GM21576 (cell line): ENCODE data around the gene PRSS3.
"Not testable (repeated sequence)": the region's sequence is repeated elsewhere in the genome, so short reads cannot be mapped to it uniquely, and the experiment has no call there.

Experiments used
- ATAC-seq: cut with Tn5 transposase; IDR thresholded peaks from one replicate; pipeline ENCODE4 v1.9.1; 2021; ENCODE audit warnings: mild to moderate bottlenecking, moderate library complexity; ENCODE audit not compliant: unreplicated experiment

The PRSS3 gene

GRCh38 chr9:33785914-33786313 is 9.4 kb upstream of the PRSS3 start:
- ATAC-seq: no peak

- ATAC-seq: no peak
Observed at GRCh38 chr9:33786681-33787080, 8.7 kb upstream of the PRSS3 start.

- ATAC-seq: no peak
Observed at GRCh38 chr9:33787839-33788238, 7.5 kb upstream of the PRSS3 start.

- not testable (repeated sequence) for ATAC-seq
Observed at GRCh38 chr9:33789429-33789828, 5.9 kb upstream of the PRSS3 start.

GRCh38 chr9:33791117-33791516 is 4.2 kb upstream of the PRSS3 start:
- ATAC-seq: no peak

- not testable (repeated sequence) for ATAC-seq
Observed at GRCh38 chr9:33793496-33793895, 1.9 kb upstream of the PRSS3 start.

- no peak for ATAC-seq
Observed at GRCh38 chr9:33794560-33794959, 801 bp upstream of the PRSS3 start.

- no peak for ATAC-seq
Observed at GRCh38 chr9:33795819-33796218, 458 bp downstream of the PRSS3 start.

GRCh38 chr9:33796679-33797078 is 1.3 kb downstream of the PRSS3 start:
- ATAC-seq: not testable (repeated sequence)

GRCh38 chr9:33797837-33798236 is 2.5 kb downstream of the PRSS3 start:
- ATAC-seq: no peak

- ATAC-seq: no peak
Observed at GRCh38 chr9:33798545-33798944, 3.2 kb downstream of the PRSS3 start.

- no peak for ATAC-seq
Observed at GRCh38 chr9:33799928-33800704, 4.8 kb downstream of the PRSS3 start.

- ATAC-seq: no peak
Observed at GRCh38 chr9:33800886-33801285, 5.5 kb downstream of the PRSS3 start.

GRCh38 chr9:33801943-33802500 is 6.7 kb downstream of the PRSS3 start:
- ATAC-seq: not testable (repeated sequence)

- not testable (repeated sequence) for ATAC-seq
Observed at GRCh38 chr9:33804196-33804595, 8.8 kb downstream of the PRSS3 start.

- not testable (repeated sequence) for ATAC-seq
Observed at GRCh38 chr9:33807156-33807555, 11.8 kb downstream of the PRSS3 start.

- ATAC-seq: not testable (repeated sequence)
Observed at GRCh38 chr9:33808979-33809322, 13.6 kb downstream of the PRSS3 start.

- ATAC-seq: no peak
Observed at GRCh38 chr9:33809506-33809905, 14.1 kb downstream of the PRSS3 start.

GRCh38 chr9:33813712-33814641 is 18.6 kb downstream of the PRSS3 start:
- ATAC-seq: no peak

GRCh38 chr9:33815781-33816180 is 20.4 kb downstream of the PRSS3 start:
- ATAC-seq: no peak
